Uterus (tissue), 2 donors: ENCODE data around the gene COLEC11.

ENCODE experiments used
- CTCF ChIP-seq, 4 experiments: fragments of 200-600 bp in 2 of 4; fragments of 450-650 bp in 2 of 4; sonication (generic) in 2 of 4; IDR thresholded peaks; one replicate each; pipeline ENCODE4 v1.5.1; 2016 to 2019; ENCODE audit warnings: antibody characterized with exemption in 4 of 4, mild to moderate bottlenecking in 2 of 4, moderate library complexity in 1 of 4
- POLR2A ChIP-seq, 2 donors: fragments of 450-650 bp; IDR thresholded peaks; one replicate each; pipeline ENCODE4 v1.6.1; 2016; ENCODE audit warnings: antibody characterized with exemption in 2 of 2, mild to moderate bottlenecking in 1 of 2, moderate library complexity in 1 of 2

GRCh38 chr2:3584076-3584475 lies 10.8 kb upstream of the COLEC11 start:
- TF ChIP-seq POLR2A (IDR thresholded peaks at IDR 0.05) = no peak
- no peak for TF ChIP-seq CTCF (IDR thresholded peaks at IDR 0.05)
